Body of pancreas (tissue), 4 donors: Measurements from ENCODE around the gene CXCL8. TPM values are rescaled to one million over a fixed set of nuclear protein-coding genes. Genes with fewer than 3 reads are reported as not detected.
A peak's percentile ranks its signal among the peaks of the same experiment; 100 is the strongest.
"Not testable (repeated sequence)": the region's sequence is repeated elsewhere in the genome, so short reads cannot be mapped to it uniquely, and the experiment has no call there.

Experiments used
- ATAC-seq: fragments of 150-250 bp; one replicate; pipeline ENCODE4 v1.9.1; 2016
- DNase-seq, 4 donors: peaks; one replicate each; pipeline ENCODE4 v3.0.0-alpha.2; 2019
- H3K27ac ChIP-seq, 4 donors: fragments of 200-600 bp; sonication (generic); 1 replicate in 3 of 4; 2 replicates in 1 of 4; pipeline versions ENCODE4 v1.5.1 to v1.6.1; 2016 to 2019; ENCODE audit warnings: mild to moderate bottlenecking in 1 of 4, mixed read lengths in 1 of 4, moderate library complexity in 1 of 4
- H3K27me3 ChIP-seq, 2 donors: fragments of 200-600 bp; sonication (generic); one replicate each; pipeline ENCODE4 v1.6.0; 2016; ENCODE audit warnings: mild to moderate bottlenecking in 1 of 2
- H3K36me3 ChIP-seq, 2 donors: fragments of 200-600 bp; sonication (generic); replicated peaks in 1 of 2; 2 replicates each; pipeline ENCODE4 v1.5.1; 2016; ENCODE audit warnings: low read depth in 2 of 2; ENCODE audit not compliant: insufficient read depth in 1 of 2
- H3K4me1 ChIP-seq: fragments of 200-600 bp; sonication (generic); one replicate; pipeline ENCODE4 v1.6.0; 2016
- H3K4me3 ChIP-seq, 2 donors: fragments of 200-600 bp; sonication (generic); 1 replicate in 1 of 2; 2 replicates in 1 of 2; pipeline ENCODE4 v1.5.1; 2016 to 2019
- H3K9me3 ChIP-seq, 3 donors: fragments of 200-600 bp; sonication (generic); 1 replicate in 2 of 3; 2 replicates in 1 of 3; pipeline ENCODE4 v1.5.1; 2016
- CTCF ChIP-seq, 7 experiments: fragments of 450-650 bp in 4 of 7; fragments of 200-600 bp in 3 of 7; sonication (generic) in 3 of 7; IDR thresholded peaks; one replicate each; pipeline ENCODE4 v1.5.1; 2016 to 2019; ENCODE audit warnings: antibody characterized with exemption in 7 of 7
- POLR2A ChIP-seq, 3 donors: fragments of 450-650 bp; IDR thresholded peaks; one replicate each; pipeline ENCODE4 v1.6.1; 2016; ENCODE audit warnings: antibody characterized with exemption in 3 of 3, mild to moderate bottlenecking in 2 of 3
- WGBS, 2 donors: methylation state at CpG; one replicate each; pipeline ENCODE4 v1.1.5; 2017; 5-methylcytosine and 5-hydroxymethylcytosine counted together
- intact Hi-C: fragments of 100-400 bp; cut with DNase I; formaldehyde crosslinking; loops from one replicate; pipeline ENCODE4 v1.15.1; 2023
- total RNA-seq, 2 donors: library from RNA; depleted of rRNA; stranded (reverse); fragments of >200 nt; gene quantifications; one replicate each; pipeline ENCODE4 v1.1.0, GENCODE V29; 2016

The CXCL8 gene
- total RNA-seq = 10 to 100 TPM in 1 of 2 donors, 1 to 10 TPM in 1; 3.9 to 12.9 TPM

GRCh38 chr4:73740353-73740778 is at the start of gene CXCL8:
TSS of gene CXCL8 (plus strand) at chr4:73740569. CDS start at chr4:73740659, 90 bp downstream.
- TF ChIP-seq CTCF (IDR thresholded peaks at IDR 0.05) (no peak), POLR2A (IDR thresholded peaks at IDR 0.05) (peak in 2 of 3 donors; percentile 40 to 44)
- DNase-seq (peak; percentile 48 to 81 (median 77)), ATAC-seq (peak; percentile 81)
- Histone ChIP-seq H3K4me3 (no peak within 1 kb of the TSS), H3K36me3 (no peaks in the 10 kb centered on the region), H3K27me3 (no peaks in the 10 kb centered on the region), H3K9me3 (no peaks in the 10 kb centered on the region), H3K27ac (peak within 1 kb of the TSS in 1 of 4 donors; percentile 23), H3K4me1 (peaks cover 11% of the 10 kb centered on the region)
- intact Hi-C loops = no loop called here
- 0 to 4% methylated on average over 7 of the region's 7 CpGs for WGBS, 2 donors

DNA sequence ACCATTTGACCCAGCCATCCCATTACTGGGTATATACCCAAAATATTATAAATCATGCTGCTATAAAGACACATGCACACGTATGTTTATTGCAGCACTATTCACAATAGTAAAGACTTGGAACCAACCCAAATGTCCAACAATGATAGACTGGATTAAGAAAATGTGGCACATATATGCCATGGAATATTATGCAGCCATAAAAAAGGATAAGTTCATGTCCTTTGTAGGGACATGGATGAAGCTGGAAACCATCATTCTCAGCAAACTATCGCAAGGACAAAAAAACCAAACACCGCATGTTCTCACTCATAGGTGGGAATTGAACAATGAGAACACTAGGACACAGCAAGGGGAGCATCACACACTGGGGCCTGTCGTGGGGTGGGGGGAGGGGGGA is 49.2 kb upstream of the CXCL8 start:
- H3K9me3 ChIP-seq, intact Hi-C loops, H3K36me3 ChIP-seq, H3K4me3 ChIP-seq, DNase-seq, H3K27ac ChIP-seq, H3K27me3 ChIP-seq, ATAC-seq, H3K4me1 ChIP-seq: not testable (repeated sequence)
- 76 to 79% methylated on average over 4 of the region's 4 CpGs for WGBS, 2 donors

DNA sequence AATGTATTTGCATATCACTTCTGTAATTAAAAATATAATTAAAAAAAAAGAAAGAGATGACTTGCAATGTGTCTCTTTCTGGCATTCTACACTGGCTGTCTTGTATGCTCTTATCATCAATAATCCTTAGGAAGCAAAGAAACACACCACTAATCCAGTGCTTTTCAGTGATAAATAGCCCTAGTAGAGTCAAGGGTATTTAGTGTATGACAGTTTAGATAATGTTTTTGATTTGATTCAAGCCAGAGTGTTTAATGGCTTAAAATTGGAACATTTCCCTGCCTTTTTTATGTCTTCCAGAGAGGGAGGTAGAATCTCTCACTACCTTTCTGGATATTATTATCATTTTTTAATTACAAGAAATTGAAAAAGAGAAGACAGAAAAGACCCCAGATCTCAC is 48.6 kb upstream of the CXCL8 start:
- Histone ChIP-seq H3K27ac (no peak overlapping the region), H3K4me3 (no peak overlapping the region), H3K4me1 (no peaks in the 10 kb centered on the region), H3K36me3 (no peaks in the 10 kb centered on the region), H3K9me3 (no peaks in the 10 kb centered on the region), H3K27me3 (no peaks in the 10 kb centered on the region)
- ATAC-seq (no peak), DNase-seq (no peak)
- TF ChIP-seq CTCF (IDR thresholded peaks at IDR 0.05) (no peak), POLR2A (IDR thresholded peaks at IDR 0.05) (no peak)
- intact Hi-C loops = no loop called here

DNA sequence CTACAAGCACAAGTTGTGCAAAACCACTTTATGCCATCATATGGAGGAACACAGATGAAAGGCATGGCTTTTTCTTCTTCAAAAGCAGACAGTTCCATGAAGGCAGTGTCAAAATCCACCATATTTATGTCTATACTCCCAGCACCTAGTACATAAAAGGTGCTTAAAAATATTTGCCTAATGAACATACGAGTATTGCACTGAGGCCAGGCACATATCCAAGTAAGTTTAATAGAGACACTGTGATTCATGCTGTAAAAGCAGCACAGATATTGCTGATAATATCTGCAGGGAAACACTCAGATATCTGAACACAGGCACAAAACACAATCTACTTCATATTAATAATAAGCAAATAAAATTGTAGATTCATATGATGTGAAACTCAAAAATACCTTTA is 48.1 kb upstream of the CXCL8 start:
- ATAC-seq (no peak), DNase-seq (no peak)
- Histone ChIP-seq H3K9me3 (no peaks in the 10 kb centered on the region), H3K4me3 (no peak overlapping the region), H3K4me1 (no peaks in the 10 kb centered on the region), H3K36me3 (no peaks in the 10 kb centered on the region), H3K27me3 (no peaks in the 10 kb centered on the region), H3K27ac (no peak overlapping the region)
- TF ChIP-seq CTCF (IDR thresholded peaks at IDR 0.05) (no peak), POLR2A (IDR thresholded peaks at IDR 0.05) (no peak)
- WGBS, 2 donors = 27 to 61% methylated on average over 1 of the region's 1 CpG
- intact Hi-C loops = no loop called here

GRCh38 chr4:73692701-73693100 is 47.7 kb upstream of the CXCL8 start:
- ATAC-seq = no peak
- Histone ChIP-seq H3K27me3 (no peaks in the 10 kb centered on the region), H3K4me1 (no peaks in the 10 kb centered on the region), H3K27ac (no peak overlapping the region), H3K36me3 (no peaks in the 10 kb centered on the region), H3K4me3 (no peak overlapping the region), H3K9me3 (no peaks in the 10 kb centered on the region)
- WGBS, 2 donors = 32 to 40% methylated on average over 2 of the region's 2 CpGs
- no peak for DNase-seq
- no peak for TF ChIP-seq CTCF (IDR thresholded peaks at IDR 0.05)
- no peak for TF ChIP-seq POLR2A (IDR thresholded peaks at IDR 0.05)
- intact Hi-C loops = no loop called here
